Islet of Langerhans (tissue), 1 donor: ENCODE results near the gene FCHSD2.
"Not testable (repeated sequence)": the region's sequence is repeated elsewhere in the genome, so short reads cannot be mapped to it uniquely, and the experiment has no call there.

Source experiments
- FAIRE-seq: peaks from one replicate; lab custom pipeline; 2011; peaks lifted over from hg19 to GRCh38; lab: Jason Lieb, UNC

Gene FCHSD2

GRCh38 chr11:73116636-73117035, 25.5 kb downstream of the FCHSD2 start:
- no peak for FAIRE-seq

- FAIRE-seq, result no peak
Measured at GRCh38 chr11:73114835-73115220, 27.3 kb downstream of the FCHSD2 start.

GRCh38 chr11:73114110-73114834, 27.8 kb downstream of the FCHSD2 start:
- no peak for FAIRE-seq

GRCh38 chr11:73113426-73113825, 28.7 kb downstream of the FCHSD2 start:
- FAIRE-seq, result no peak

GRCh38 chr11:73107597-73107996, 34.5 kb downstream of the FCHSD2 start:
- no peak for FAIRE-seq

GRCh38 chr11:73106347-73106746, 35.8 kb downstream of the FCHSD2 start:
- no peak for FAIRE-seq

GRCh38 chr11:73100578-73100977, 41.5 kb downstream of the FCHSD2 start:
- no peak for FAIRE-seq

- no peak for FAIRE-seq
Measured at GRCh38 chr11:73099512-73100266, 42.4 kb downstream of the FCHSD2 start.

- no peak for FAIRE-seq
Measured at GRCh38 chr11:73095613-73096012, 46.5 kb downstream of the FCHSD2 start.

GRCh38 chr11:73091521-73092305, 50.4 kb downstream of the FCHSD2 start:
- FAIRE-seq, result no peak

- FAIRE-seq, result no peak
Measured at GRCh38 chr11:73087730-73088129, 54.4 kb downstream of the FCHSD2 start.

- no peak for FAIRE-seq
Measured at GRCh38 chr11:73085189-73085875, 56.8 kb downstream of the FCHSD2 start.

- no peak for FAIRE-seq
Measured at GRCh38 chr11:73078631-73079030, 63.5 kb downstream of the FCHSD2 start.

GRCh38 chr11:73077454-73077853, 64.7 kb downstream of the FCHSD2 start:
- FAIRE-seq, result no peak

GRCh38 chr11:73074319-73074718, 67.8 kb downstream of the FCHSD2 start:
- no peak for FAIRE-seq

- peak; percentile 5 for FAIRE-seq
Measured at GRCh38 chr11:73072935-73073481, 69.1 kb downstream of the FCHSD2 start.

GRCh38 chr11:73070653-73071052, 71.5 kb downstream of the FCHSD2 start:
- FAIRE-seq, result no peak

GRCh38 chr11:73061857-73062424, 80.2 kb downstream of the FCHSD2 start:
- FAIRE-seq, result not testable (repeated sequence)

- FAIRE-seq, result not testable (repeated sequence)
Measured at GRCh38 chr11:73061434-73061833, 80.7 kb downstream of the FCHSD2 start.

GRCh38 chr11:73059915-73060314, 82.2 kb downstream of the FCHSD2 start:
- FAIRE-seq, result no peak

GRCh38 chr11:73058989-73059674, 83.0 kb downstream of the FCHSD2 start:
- FAIRE-seq, result no peak
